DND-41 (cell line): ENCODE data around the gene ACOX3.

Experiments
- CTCF ChIP-seq: IDR thresholded peaks from 2 replicates; pipeline ENCODE4 v1.5.1; 2012; ENCODE audit warnings: borderline replicate concordance, low read length, moderate library complexity, mild to moderate bottlenecking; ENCODE audit not compliant: poor library complexity, severe bottlenecking; ENCODE audit errors: extremely low read depth
- EZH2 ChIP-seq: IDR thresholded peaks from 3 replicates; pipeline ENCODE4 v1.6.1; 2012; ENCODE audit warnings: borderline replicate concordance, low read depth, mild to moderate bottlenecking, moderate library complexity, low read length, inconsistent platforms; ENCODE audit not compliant: severe bottlenecking

GRCh38 chr4:8318509-8318908 lies 122.0 kb downstream of the ACOX3 start:
- TF ChIP-seq CTCF (no peak), EZH2 (no peak)
